Hepatocyte (in vitro differentiated cells): ENCODE measurements around the gene NF2. TPM values are rescaled to one million over a fixed set of nuclear protein-coding genes. Genes with fewer than 3 reads are reported as not detected.

Source experiments
- DNase-seq: peaks from one replicate; pipeline ENCODE4 v3.0.0-alpha.2; 2016; ENCODE audit warnings: low spot score
- H2AFZ ChIP-seq: fragments of 200-600 bp; sonication (generic); 2 replicates; pipeline ENCODE4 v1.6.0; 2016; ENCODE audit warnings: antibody characterized with exemption, mild to moderate bottlenecking
- H3K27ac ChIP-seq: fragments of 200-600 bp; sonication (generic); 2 replicates; pipeline ENCODE4 v1.5.1; 2016; ENCODE audit warnings: mild to moderate bottlenecking
- H3K27me3 ChIP-seq: fragments of 200-600 bp; sonication (generic); 2 replicates; pipeline ENCODE4 v1.6.1; 2016
- H3K36me3 ChIP-seq: fragments of 200-600 bp; sonication (generic); replicated peaks from 2 replicates; pipeline ENCODE4 v1.5.1; 2016; ENCODE audit warnings: low read depth; ENCODE audit not compliant: insufficient read depth
- H3K4me1 ChIP-seq: fragments of 200-600 bp; sonication (generic); 2 replicates; pipeline ENCODE4 v1.5.1; 2016; ENCODE audit warnings: mild to moderate bottlenecking, moderate library complexity; ENCODE audit not compliant: insufficient read depth
- H3K4me2 ChIP-seq: fragments of 200-600 bp; sonication (generic); 2 replicates; pipeline ENCODE4 v1.6.0; 2016
- H3K4me3 ChIP-seq: fragments of 200-600 bp; sonication (generic); 2 replicates; pipeline ENCODE4 v1.5.1; 2016; ENCODE audit warnings: mild to moderate bottlenecking
- H3K79me2 ChIP-seq: fragments of 200-600 bp; sonication (generic); 2 replicates; pipeline ENCODE4 v1.6.0; 2017; ENCODE audit warnings: mild to moderate bottlenecking
- H3K9me2 ChIP-seq: fragments of 200-600 bp; sonication (generic); replicated peaks from 2 replicates; pipeline ENCODE4 v1.6.0; 2017; ENCODE audit warnings: mild to moderate bottlenecking; ENCODE audit not compliant: insufficient read depth
- H3K9me3 ChIP-seq: fragments of 200-600 bp; sonication (generic); 2 replicates; pipeline ENCODE4 v1.5.1; 2016; ENCODE audit warnings: low read depth, mild to moderate bottlenecking
- H4K20me1 ChIP-seq: fragments of 200-600 bp; sonication (generic); 2 replicates; pipeline ENCODE4 v1.6.0; 2016; ENCODE audit warnings: mild to moderate bottlenecking; ENCODE audit not compliant: insufficient read depth, poor library complexity, severe bottlenecking
- EZH2 ChIP-seq: fragments of 200-600 bp; sonication (generic); IDR thresholded peaks from 2 replicates; pipeline ENCODE4 v1.6.1; 2016; ENCODE audit warnings: antibody characterized with exemption, mild to moderate bottlenecking, borderline replicate concordance
- EZH2phosphoT487 ChIP-seq: fragments of 200-600 bp; sonication (generic); IDR thresholded peaks from one replicate; pipeline ENCODE4 v1.6.1; 2018; ENCODE audit warnings: antibody characterized with exemption, mild to moderate bottlenecking, low read depth, moderate library complexity; ENCODE audit not compliant: unreplicated experiment, severe bottlenecking
- WGBS: methylation state at CpG from one replicate; pipeline ENCODE4 v1.1.6; 2016; ENCODE audit warnings: low lambda C conversion rate; ENCODE audit errors: missing lambda C conversion rate; 5-methylcytosine and 5-hydroxymethylcytosine counted together
- polyA plus RNA-seq: library from polyadenylated mRNA; unstranded; fragments of >200 nt; fragmentation: Nextera tagmentation; extraction: Ambion mirVana; gene quantifications from 2 replicates; pipeline ENCODE4 v1.2.1, GENCODE V29; 2016
- total RNA-seq: library from RNA; depleted of rRNA; stranded (reverse); fragments of >200 nt; gene quantifications from 2 replicates; pipeline ENCODE4 v1.2.3, GENCODE V29; 2014
- TF ChIP-seq, protein P1 (sequence below): fragments of 200-600 bp; sonication (generic); IDR thresholded peaks from 2 replicates; pipeline ENCODE4 v1.5.1; 2016; ENCODE audit warnings: antibody characterized with exemption, mild to moderate bottlenecking; ENCODE audit not compliant: poor library complexity

The NF2 gene
- total and polyA plus RNA-seq, 2 experiments from 2014 or later: 18.5 to 30.7 TPM

DNA sequence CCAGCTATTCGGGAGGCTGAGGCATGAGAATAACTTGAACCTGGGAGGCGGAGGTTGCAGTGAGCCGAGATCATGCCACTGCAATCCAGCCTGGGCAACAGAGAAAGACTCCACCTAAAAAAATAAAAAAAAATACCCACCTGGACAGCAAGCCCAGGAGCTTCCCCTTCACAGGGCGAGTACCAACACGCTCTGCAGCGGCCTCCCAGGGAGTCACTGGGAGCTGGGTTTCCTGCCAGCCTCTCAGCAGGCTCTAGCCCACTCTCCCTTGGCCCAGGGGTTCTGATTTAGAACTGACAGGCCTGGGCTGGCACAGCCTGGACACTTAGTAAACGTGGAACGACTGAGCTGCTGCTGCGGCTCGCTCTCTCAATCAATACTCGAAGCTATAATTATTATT is 114.4 kb downstream of the NF2 start:
- Histone ChIP-seq H3K36me3 (no peaks in the 10 kb centered on the region), H3K9me2 (no peaks in the 10 kb centered on the region), H3K27ac (no peak overlapping the region), H3K27me3 (peaks cover 44% of the 10 kb centered on the region), H3K4me1 (no peaks in the 10 kb centered on the region), H2AFZ (no peak overlapping the region), H4K20me1 (no peaks in the 10 kb centered on the region), H3K4me3 (no peak overlapping the region), H3K9me3 (no peaks in the 10 kb centered on the region), H3K4me2 (no peak overlapping the region), H3K79me2 (no peaks in the 10 kb centered on the region)
- TF ChIP-seq EZH2phosphoT487 (no peak), EZH2 (no peak)
- DNase-seq: no peak
- WGBS: 90% methylated on average over 11 of the region's 11 CpGs

DNA sequence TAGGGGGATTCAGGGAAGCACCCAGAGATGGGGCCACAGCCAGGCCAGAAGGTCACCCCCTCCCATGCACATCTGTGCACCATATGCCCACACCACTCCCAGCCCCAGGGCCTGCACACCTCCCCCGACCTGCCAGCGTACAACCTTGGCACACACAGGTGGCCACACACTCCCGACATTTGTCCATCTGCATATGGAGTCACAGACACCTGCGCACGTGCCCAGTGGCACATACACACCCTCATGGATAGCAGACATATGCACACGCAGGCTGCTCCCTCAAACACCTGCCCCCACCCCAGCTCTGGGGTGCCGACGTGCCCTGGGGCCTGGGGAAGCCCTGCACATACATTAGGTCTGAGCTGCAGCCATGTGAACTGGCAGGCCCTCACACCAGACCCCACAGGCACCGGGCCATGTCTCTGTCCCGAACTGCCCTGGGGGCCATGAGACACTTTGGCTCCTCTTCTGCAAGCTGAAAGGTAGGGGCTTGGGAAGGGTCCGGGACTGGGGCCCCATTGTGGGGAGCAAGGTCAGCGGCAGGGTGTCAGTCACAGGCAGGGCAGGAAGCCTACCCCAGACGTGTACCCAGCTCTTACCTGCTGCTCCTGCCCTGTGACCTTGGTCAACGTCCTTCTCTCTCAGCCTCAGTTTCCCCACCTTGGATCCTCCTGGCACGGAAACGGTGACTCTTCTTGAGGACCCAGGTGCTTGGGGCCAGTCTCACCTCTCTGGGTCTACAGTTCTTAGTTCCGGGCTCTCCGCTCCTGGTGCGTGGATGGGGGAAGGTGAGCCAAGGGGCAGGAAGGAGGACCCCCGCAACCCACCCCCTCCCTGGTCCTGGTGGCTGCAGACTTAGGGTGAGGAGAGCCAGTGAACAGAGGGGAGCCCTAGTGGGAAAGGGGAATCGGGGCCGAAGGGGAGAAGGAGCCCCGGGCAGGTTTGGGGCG is 115.8 kb downstream of the NF2 start:
- Histone ChIP-seq H4K20me1 (no peaks in the 10 kb centered on the region), H3K9me2 (no peaks in the 10 kb centered on the region), H3K36me3 (no peaks in the 10 kb centered on the region), H3K4me2 (peak overlapping the region; percentile 84), H3K9me3 (no peaks in the 10 kb centered on the region), H3K4me1 (no peaks in the 10 kb centered on the region), H2AFZ (no peak overlapping the region), H3K27ac (no peak overlapping the region), H3K79me2 (no peaks in the 10 kb centered on the region), H3K4me3 (no peak overlapping the region), H3K27me3 (peaks cover 47% of the 10 kb centered on the region)
- no peak for DNase-seq
- TF ChIP-seq, protein P1, sequence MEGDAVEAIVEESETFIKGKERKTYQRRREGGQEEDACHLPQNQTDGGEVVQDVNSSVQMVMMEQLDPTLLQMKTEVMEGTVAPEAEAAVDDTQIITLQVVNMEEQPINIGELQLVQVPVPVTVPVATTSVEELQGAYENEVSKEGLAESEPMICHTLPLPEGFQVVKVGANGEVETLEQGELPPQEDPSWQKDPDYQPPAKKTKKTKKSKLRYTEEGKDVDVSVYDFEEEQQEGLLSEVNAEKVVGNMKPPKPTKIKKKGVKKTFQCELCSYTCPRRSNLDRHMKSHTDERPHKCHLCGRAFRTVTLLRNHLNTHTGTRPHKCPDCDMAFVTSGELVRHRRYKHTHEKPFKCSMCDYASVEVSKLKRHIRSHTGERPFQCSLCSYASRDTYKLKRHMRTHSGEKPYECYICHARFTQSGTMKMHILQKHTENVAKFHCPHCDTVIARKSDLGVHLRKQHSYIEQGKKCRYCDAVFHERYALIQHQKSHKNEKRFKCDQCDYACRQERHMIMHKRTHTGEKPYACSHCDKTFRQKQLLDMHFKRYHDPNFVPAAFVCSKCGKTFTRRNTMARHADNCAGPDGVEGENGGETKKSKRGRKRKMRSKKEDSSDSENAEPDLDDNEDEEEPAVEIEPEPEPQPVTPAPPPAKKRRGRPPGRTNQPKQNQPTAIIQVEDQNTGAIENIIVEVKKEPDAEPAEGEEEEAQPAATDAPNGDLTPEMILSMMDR: no peak
- TF ChIP-seq EZH2 (peak; percentile 66), EZH2phosphoT487 (no peak)
- WGBS: 60% methylated on average over 22 of the region's 24 CpGs

DNA sequence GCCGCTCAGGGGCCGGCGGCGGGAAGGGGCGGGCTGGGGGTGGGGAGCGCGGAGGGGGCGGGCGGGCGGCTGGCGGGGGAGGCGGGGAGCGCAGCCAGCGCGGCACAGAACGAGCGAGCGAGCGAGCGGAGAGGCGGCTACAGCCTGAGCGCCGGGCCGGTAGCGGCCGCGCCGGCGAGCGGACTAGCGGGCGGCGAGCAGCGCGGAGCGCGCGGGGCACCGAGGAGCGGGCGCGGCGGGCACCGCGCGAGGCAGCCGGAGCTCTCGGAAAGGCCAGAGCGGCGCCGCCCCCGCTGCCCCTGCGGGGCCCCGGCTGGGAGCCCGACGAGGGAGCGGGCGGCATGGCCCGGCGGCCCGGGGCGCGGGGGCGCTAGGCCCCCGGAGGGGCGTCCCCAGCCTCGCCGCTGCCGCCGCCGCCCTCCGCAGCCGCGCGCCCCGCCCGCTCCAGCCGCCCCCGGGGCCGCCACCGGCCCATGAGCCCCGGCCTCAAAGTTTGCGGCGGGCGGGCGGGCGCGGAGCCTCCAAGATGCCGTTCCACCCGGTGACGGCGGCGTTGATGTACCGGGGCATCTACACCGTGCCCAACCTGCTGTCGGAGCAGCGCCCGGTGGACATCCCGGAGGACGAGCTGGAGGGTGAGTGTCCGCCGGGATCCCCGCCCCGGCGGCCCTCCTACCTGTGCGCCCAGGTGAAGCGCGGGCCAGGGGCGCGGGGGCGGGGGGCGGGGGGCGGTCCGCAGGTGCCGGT is 116.6 kb downstream of the NF2 start, which contains the start of gene CABP7:
CABP7 (plus strand) TSS at position 105 of the 747 bp plus-strand sequence; CDS start at position 527, 422 bp downstream.
- H3K27ac ChIP-seq: no peak within 1 kb of the TSS
- no peaks in the 10 kb centered on the region for H3K79me2 ChIP-seq
- H2AFZ ChIP-seq: no peak within 1 kb of the TSS
- no peak within 1 kb of the TSS for H3K4me3 ChIP-seq
- no peaks in the 10 kb centered on the region for H3K36me3 ChIP-seq
- H4K20me1 ChIP-seq: no peaks in the 10 kb centered on the region
- H3K9me2 ChIP-seq: no peaks in the 10 kb centered on the region
- H3K4me1 ChIP-seq: no peaks in the 10 kb centered on the region
- TF ChIP-seq EZH2: peak; percentile 29
- TF ChIP-seq, protein P1: no peak
- no peaks in the 10 kb centered on the region for H3K9me3 ChIP-seq
- WGBS: 2% methylated on average over 39 of the region's 115 CpGs
- H3K27me3 ChIP-seq: peaks cover 47% of the 10 kb centered on the region
- DNase-seq: no peak
- peak within 1 kb of the TSS; percentile 84 for H3K4me2 ChIP-seq
